ENCODE results near the gene UCKL1.

The UCKL1 gene

GRCh38 chr20:63967330-63968135 lies 11.3 kb upstream of the UCKL1 start:
- no peak for DNase-seq (ENCODE audit: low read depth)
- no peak for TF ChIP-seq CTCF (conservative IDR thresholded peaks at IDR 0.05; ENCODE audit: control insufficient read depth, insufficient read depth, low read depth, low read length)
- no peak overlapping the region for H3K4me3 ChIP-seq (ENCODE audit: control insufficient read depth, low read depth, low read length)

GRCh38 chr20:63966944-63967322 lies 10.7 kb upstream of the UCKL1 start:
- TF ChIP-seq CTCF (conservative IDR thresholded peaks at IDR 0.05; ENCODE audit: control insufficient read depth, insufficient read depth, low read depth, low read length), result no peak
- no peak for DNase-seq (ENCODE audit: low read depth)
- no peak overlapping the region for H3K4me3 ChIP-seq (ENCODE audit: control insufficient read depth, low read depth, low read length)

GRCh38 chr20:63966172-63966943 lies 10.1 kb upstream of the UCKL1 start:
- H3K4me3 ChIP-seq (ENCODE audit: control insufficient read depth, low read depth, low read length), result no peak overlapping the region
- TF ChIP-seq CTCF (conservative IDR thresholded peaks at IDR 0.05; ENCODE audit: control insufficient read depth, insufficient read depth, low read depth, low read length), result no peak
- DNase-seq (ENCODE audit: low read depth), result no peak

GRCh38 chr20:63964412-63964811 lies 8.2 kb upstream of the UCKL1 start:
- TF ChIP-seq CTCF (conservative IDR thresholded peaks at IDR 0.05; ENCODE audit: control insufficient read depth, insufficient read depth, low read depth, low read length), result no peak
- no peak for DNase-seq (ENCODE audit: low read depth)
- H3K4me3 ChIP-seq (ENCODE audit: control insufficient read depth, low read depth, low read length), result no peak overlapping the region

GRCh38 chr20:63963784-63964301 lies 7.6 kb upstream of the UCKL1 start:
- TF ChIP-seq CTCF (conservative IDR thresholded peaks at IDR 0.05; ENCODE audit: control insufficient read depth, insufficient read depth, low read depth, low read length), result no peak
- no peak overlapping the region for H3K4me3 ChIP-seq (ENCODE audit: control insufficient read depth, low read depth, low read length)
- no peak for DNase-seq (ENCODE audit: low read depth)

GRCh38 chr20:63963348-63963741 lies 7.1 kb upstream of the UCKL1 start:
- no peak overlapping the region for H3K4me3 ChIP-seq (ENCODE audit: control insufficient read depth, low read depth, low read length)
- no peak for DNase-seq (ENCODE audit: low read depth)

More at GRCh38 chr20:63963348-63963741, 7.1 kb upstream of the UCKL1 start:
- no peak for TF ChIP-seq CTCF (conservative IDR thresholded peaks at IDR 0.05; ENCODE audit: control insufficient read depth, insufficient read depth, low read depth, low read length)
